22Rv1 (cell line): Measurements from ENCODE around the gene ARID1B.

Source experiments
- H3K27ac ChIP-seq: fragments of 450-650 bp; 2 replicates; pipeline ENCODE4 v1.5.1; 2017
- ZFX ChIP-seq: fragments of 450-650 bp; IDR thresholded peaks from 2 replicates; pipeline ENCODE4 v1.6.1; 2017; ENCODE audit warnings: antibody characterized with exemption, borderline replicate concordance
- TF ChIP-seq, protein P1 (sequence below): fragments of 450-650 bp; IDR thresholded peaks from 2 replicates; pipeline ENCODE4 v1.5.1; 2017; ENCODE audit warnings: mild to moderate bottlenecking

Gene ARID1B

DNA sequence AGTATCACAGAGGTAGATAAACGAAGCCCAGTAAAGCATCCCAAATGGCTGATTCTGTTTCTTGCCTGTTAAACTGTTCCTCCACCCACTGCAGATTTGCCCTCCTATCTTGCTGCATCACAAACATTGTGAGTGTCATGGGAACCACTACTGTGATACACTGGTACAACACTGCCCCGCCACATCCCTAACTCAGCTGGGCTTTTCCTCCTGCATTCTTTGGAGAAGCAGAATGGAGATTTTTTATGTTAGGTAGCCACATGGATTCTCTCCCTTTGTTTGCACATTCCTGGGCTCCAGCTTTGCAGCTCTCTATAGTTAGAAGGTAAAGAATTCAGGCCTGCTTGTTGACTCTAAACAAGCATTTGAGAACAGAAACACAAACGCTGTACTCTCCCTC lies 312.1 kb downstream of the ARID1B start:
- no peak overlapping the region for H3K27ac ChIP-seq
- TF ChIP-seq, protein P1, sequence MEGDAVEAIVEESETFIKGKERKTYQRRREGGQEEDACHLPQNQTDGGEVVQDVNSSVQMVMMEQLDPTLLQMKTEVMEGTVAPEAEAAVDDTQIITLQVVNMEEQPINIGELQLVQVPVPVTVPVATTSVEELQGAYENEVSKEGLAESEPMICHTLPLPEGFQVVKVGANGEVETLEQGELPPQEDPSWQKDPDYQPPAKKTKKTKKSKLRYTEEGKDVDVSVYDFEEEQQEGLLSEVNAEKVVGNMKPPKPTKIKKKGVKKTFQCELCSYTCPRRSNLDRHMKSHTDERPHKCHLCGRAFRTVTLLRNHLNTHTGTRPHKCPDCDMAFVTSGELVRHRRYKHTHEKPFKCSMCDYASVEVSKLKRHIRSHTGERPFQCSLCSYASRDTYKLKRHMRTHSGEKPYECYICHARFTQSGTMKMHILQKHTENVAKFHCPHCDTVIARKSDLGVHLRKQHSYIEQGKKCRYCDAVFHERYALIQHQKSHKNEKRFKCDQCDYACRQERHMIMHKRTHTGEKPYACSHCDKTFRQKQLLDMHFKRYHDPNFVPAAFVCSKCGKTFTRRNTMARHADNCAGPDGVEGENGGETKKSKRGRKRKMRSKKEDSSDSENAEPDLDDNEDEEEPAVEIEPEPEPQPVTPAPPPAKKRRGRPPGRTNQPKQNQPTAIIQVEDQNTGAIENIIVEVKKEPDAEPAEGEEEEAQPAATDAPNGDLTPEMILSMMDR, result no peak
- TF ChIP-seq ZFX, result no peak

- no peak overlapping the region for H3K27ac ChIP-seq
- TF ChIP-seq, protein P1, result no peak
- no peak for TF ChIP-seq ZFX
These were observed 312.7 kb downstream of the ARID1B start for GRCh38 chr6:157089851-157090250.

GRCh38 chr6:157090736-157091135 lies 313.6 kb downstream of the ARID1B start:
- H3K27ac ChIP-seq, result no peak overlapping the region

DNA sequence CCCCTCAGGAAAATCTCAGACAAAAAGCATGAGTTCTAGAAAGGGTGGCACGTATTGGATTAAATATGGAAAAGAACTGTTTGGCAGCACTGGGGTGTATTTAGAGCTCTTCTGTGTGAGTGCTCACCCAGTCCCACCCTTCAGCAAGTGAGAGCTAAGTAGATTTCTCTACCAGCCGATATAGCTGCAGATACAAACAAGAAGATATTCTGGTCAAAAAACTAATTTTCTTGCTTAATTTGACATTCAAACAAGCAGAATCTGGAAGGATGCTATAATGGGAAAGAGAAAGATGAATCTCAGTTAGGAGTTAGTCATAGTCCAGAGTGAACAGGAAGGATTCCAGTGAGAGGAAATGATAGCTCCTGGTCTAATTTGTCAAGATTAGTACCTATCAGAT lies 314.1 kb downstream of the ARID1B start:
- TF ChIP-seq ZFX, result no peak
- TF ChIP-seq, protein P1, result no peak
- no peak overlapping the region for H3K27ac ChIP-seq

More at GRCh38 chr6:157090736-157091135, 313.6 kb downstream of the ARID1B start:
- TF ChIP-seq, protein P1, result no peak

DNA sequence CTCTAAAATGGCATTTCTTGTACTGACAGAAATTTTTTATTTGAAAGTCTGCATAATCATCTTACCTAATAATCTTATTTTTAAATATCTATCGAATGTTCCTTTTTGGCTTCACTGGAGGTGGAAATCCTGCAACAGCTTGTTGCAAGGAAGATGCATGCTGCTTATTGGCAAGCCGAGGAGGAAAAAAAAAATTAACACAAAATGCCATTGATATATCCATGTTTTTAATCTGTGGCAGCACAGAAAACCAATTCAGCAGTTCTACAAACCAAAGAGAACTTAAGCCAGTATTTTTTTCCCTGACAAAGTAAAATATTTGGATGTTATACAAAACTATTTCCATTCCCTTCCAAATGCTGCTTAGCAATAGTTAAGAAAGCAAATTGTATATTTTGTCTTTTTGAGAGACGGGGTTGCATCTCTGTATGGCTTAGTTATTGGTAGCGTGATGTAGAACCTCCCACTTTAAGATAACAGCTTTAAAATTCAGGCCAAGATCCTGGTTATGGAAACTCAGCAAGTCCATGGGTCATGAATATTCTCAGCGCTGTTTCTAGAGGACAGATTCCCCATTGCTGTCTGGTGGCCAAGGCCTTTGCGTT lies 314.8 kb downstream of the ARID1B start:
- H3K27ac ChIP-seq, result no peak overlapping the region
- TF ChIP-seq ZFX, result no peak
- TF ChIP-seq, protein P1, result no peak

DNA sequence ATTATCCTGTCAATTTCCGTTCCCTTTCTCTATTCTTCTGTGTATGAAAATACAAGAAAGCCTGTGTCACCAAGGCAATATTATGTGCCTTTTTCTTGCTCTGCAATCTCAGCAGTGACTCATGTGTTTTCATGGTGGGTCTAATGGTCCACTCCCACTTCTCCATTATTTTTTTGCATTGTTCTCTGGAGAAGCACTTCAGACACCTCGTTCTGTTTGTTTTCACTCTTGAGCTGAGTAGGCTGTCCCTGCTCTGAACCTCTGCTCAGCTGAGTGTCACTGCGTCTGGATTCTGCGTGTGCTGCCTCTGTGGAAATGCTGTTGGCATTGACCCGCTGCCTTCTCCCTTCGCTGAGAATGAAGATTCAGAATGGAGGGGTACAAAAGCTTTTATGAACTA lies 315.6 kb downstream of the ARID1B start:
- no peak for TF ChIP-seq ZFX
- TF ChIP-seq, protein P1, result no peak

DNA sequence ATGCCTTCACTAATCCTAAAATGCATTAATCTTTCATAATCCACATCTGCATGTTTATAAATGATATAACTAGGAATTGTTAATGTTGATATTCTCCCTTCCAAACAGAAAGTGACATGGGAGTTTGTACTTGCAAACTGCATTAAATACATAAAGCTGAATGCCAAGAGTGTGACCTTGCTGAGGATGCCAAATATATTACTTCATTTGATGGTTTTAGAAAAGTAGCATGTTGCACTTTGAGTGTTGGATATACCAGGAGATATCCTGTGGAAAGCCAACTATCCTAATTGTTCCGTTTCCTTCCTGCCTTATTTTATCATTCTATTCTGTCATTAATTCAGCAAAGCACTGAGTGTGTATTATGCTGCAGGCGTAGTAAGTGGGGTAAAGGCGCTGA lies 316.4 kb downstream of the ARID1B start:
- H3K27ac ChIP-seq, result no peak overlapping the region
- TF ChIP-seq ZFX, result no peak
- TF ChIP-seq, protein P1, result no peak

More for the DNA sequence above, 315.6 kb downstream of the ARID1B start:
- H3K27ac ChIP-seq, result no peak overlapping the region
